H9 (cell line): ENCODE results near the gene ACAD9. TPM values are rescaled to one million over a fixed set of nuclear protein-coding genes. Genes with fewer than 3 reads are reported as not detected.
"Not testable (repeated sequence)": the region's sequence is repeated elsewhere in the genome, so short reads cannot be mapped to it uniquely, and the experiment has no call there.

Experiments used
- DNase-seq: peaks from one replicate; pipeline ENCODE4 v3.0.0-alpha.2; 2017
- H2AFZ ChIP-seq: one replicate; pipeline ENCODE4 v1.6.1; 2013; ENCODE audit warnings: mild to moderate bottlenecking, low read length, control low read depth, moderate library complexity
- H2AK5ac ChIP-seq: 2 replicates; pipeline ENCODE4 v1.6.1; 2013; ENCODE audit warnings: low read length, control low read depth, mixed read lengths; ENCODE audit not compliant: insufficient read length
- H2BK120ac ChIP-seq: one replicate; pipeline ENCODE4 v1.6.1; 2013; ENCODE audit warnings: low read depth, mild to moderate bottlenecking, low read length, control low read depth, inconsistent platforms; ENCODE audit not compliant: poor library complexity, severe bottlenecking
- H2BK12ac ChIP-seq: 2 replicates; pipeline ENCODE4 v1.6.1; 2013; ENCODE audit warnings: low read length, control low read depth, mixed read lengths, low read depth; ENCODE audit not compliant: insufficient read length
- H2BK15ac ChIP-seq: 2 replicates; pipeline ENCODE4 v1.6.1; 2013; ENCODE audit warnings: low read depth, low read length, control low read depth
- H2BK20ac ChIP-seq: one replicate; pipeline ENCODE4 v1.6.1; 2013; ENCODE audit warnings: low read depth, mild to moderate bottlenecking, low read length, control low read depth, inconsistent platforms; ENCODE audit not compliant: poor library complexity, severe bottlenecking
- H2BK5ac ChIP-seq: 2 replicates; pipeline ENCODE4 v1.6.1; 2013; ENCODE audit warnings: low read length, control low read depth, mixed read lengths; ENCODE audit not compliant: insufficient read length
- H3K14ac ChIP-seq: 2 replicates; pipeline ENCODE4 v1.6.1; 2013; ENCODE audit warnings: low read length, control low read depth; ENCODE audit not compliant: insufficient read depth
- H3K18ac ChIP-seq: 2 replicates; pipeline ENCODE4 v1.6.1; 2013; ENCODE audit warnings: low read depth, mild to moderate bottlenecking, mixed read lengths, low read length, control low read depth; ENCODE audit not compliant: insufficient read length
- H3K23ac ChIP-seq: 2 replicates; pipeline ENCODE4 v1.6.1; 2013; ENCODE audit warnings: low read length, control low read depth, mixed read lengths, low read depth; ENCODE audit not compliant: insufficient read length
- H3K23me2 ChIP-seq: 2 replicates; pipeline ENCODE4 v1.6.1; 2013; ENCODE audit warnings: low read depth, mild to moderate bottlenecking, mixed read lengths, low read length, control low read depth; ENCODE audit not compliant: insufficient read length, poor library complexity, severe bottlenecking
- H3K27ac ChIP-seq: 2 replicates; pipeline ENCODE4 v1.5.1; 2013; ENCODE audit warnings: low read length, control low read depth, mixed read lengths, low read depth; ENCODE audit not compliant: insufficient read length
- H3K27me3 ChIP-seq: 2 replicates; pipeline ENCODE4 v1.6.1; 2013; ENCODE audit warnings: low read length, control low read depth, inconsistent platforms; ENCODE audit not compliant: insufficient read depth
- H3K4ac ChIP-seq: 2 replicates; pipeline ENCODE4 v1.6.1; 2013; ENCODE audit warnings: low read depth, mild to moderate bottlenecking, control low read depth, inconsistent platforms, low read length, moderate library complexity
- H3K4me1 ChIP-seq: 2 replicates; pipeline ENCODE4 v1.6.1; 2013; ENCODE audit warnings: low read length, control low read depth, inconsistent platforms; ENCODE audit not compliant: insufficient read depth
- H3K4me2 ChIP-seq: 2 replicates; pipeline ENCODE4 v1.6.1; 2013; ENCODE audit warnings: low read length, control low read depth, mixed read lengths; ENCODE audit not compliant: insufficient read length, insufficient read depth
- H3K56ac ChIP-seq: 2 replicates; pipeline ENCODE4 v1.6.1; 2013; ENCODE audit warnings: low read depth, mild to moderate bottlenecking, mixed read lengths, low read length, control low read depth; ENCODE audit not compliant: insufficient read length
- H3K79me1 ChIP-seq: 2 replicates; pipeline ENCODE4 v1.6.1; 2013; ENCODE audit warnings: low read depth, mild to moderate bottlenecking, moderate library complexity, low read length, control low read depth, inconsistent platforms; ENCODE audit not compliant: insufficient read depth, poor library complexity, severe bottlenecking
- H3K79me2 ChIP-seq: 2 replicates; pipeline ENCODE4 v1.6.1; 2013; ENCODE audit warnings: low read length, control low read depth, inconsistent platforms; ENCODE audit not compliant: insufficient read depth
- H3K9ac ChIP-seq: 2 replicates; pipeline ENCODE4 v1.6.1; 2013; ENCODE audit warnings: low read length, control low read depth, mixed read lengths; ENCODE audit not compliant: insufficient read length; ENCODE audit errors: extremely low read depth
- H3K9me3 ChIP-seq: one replicate; pipeline ENCODE4 v1.6.1; 2013; ENCODE audit warnings: low read depth, low read length, inconsistent platforms; ENCODE audit not compliant: control insufficient read depth
- H3T11ph ChIP-seq: one replicate; pipeline ENCODE4 v1.6.1; 2013; ENCODE audit warnings: mild to moderate bottlenecking, low read length, control low read depth, inconsistent platforms
- H4K20me1 ChIP-seq: one replicate; pipeline ENCODE4 v1.6.1; 2013; ENCODE audit not compliant: control insufficient read depth, insufficient read length, insufficient read depth
- H4K5ac ChIP-seq: 2 replicates; pipeline ENCODE4 v1.6.1; 2013; ENCODE audit warnings: low read depth, mild to moderate bottlenecking, mixed read lengths, low read length, control low read depth; ENCODE audit not compliant: insufficient read length
- H4K8ac ChIP-seq: replicated peaks from 2 replicates; pipeline ENCODE4 v1.6.1; 2013; ENCODE audit warnings: low read length, control low read depth, mixed read lengths, low read depth; ENCODE audit not compliant: insufficient read length
- H4K91ac ChIP-seq: 2 replicates; pipeline ENCODE4 v1.6.1; 2013; ENCODE audit warnings: low read depth, mild to moderate bottlenecking, moderate library complexity, mixed read lengths, low read length, control low read depth; ENCODE audit not compliant: insufficient read length
- H3K27ac Mint-ChIP-seq, 3 experiments: 2 replicates in 2 of 3; 3 replicates in 1 of 3; pipeline ENCODE4 v1.8.0; 2020 to 2021; ENCODE audit warnings: mixed read lengths in 3 of 3, mild to moderate bottlenecking in 1 of 3, moderate library complexity in 1 of 3
- H3K27me3 Mint-ChIP-seq: 2 replicates; pipeline ENCODE4 v1.8.0; 2021; ENCODE audit warnings: low read depth, mild to moderate bottlenecking, moderate library complexity, mixed read lengths
- H3K36me3 Mint-ChIP-seq, 3 experiments: 2 replicates in 2 of 3; 3 replicates in 1 of 3; pipeline ENCODE4 v1.8.0; 2020 to 2021; ENCODE audit warnings: low read depth in 3 of 3, mixed read lengths in 3 of 3; ENCODE audit not compliant: insufficient read depth in 1 of 3
- H3K4me1 Mint-ChIP-seq, 2 experiments: 2 replicates each; pipeline ENCODE4 v1.8.0; 2020; ENCODE audit warnings: mixed read lengths in 2 of 2
- H3K4me3 Mint-ChIP-seq, 2 experiments: 2 replicates in 1 of 2; 3 replicates in 1 of 2; pipeline ENCODE4 v1.8.0; 2020 to 2021; ENCODE audit warnings: mild to moderate bottlenecking in 2 of 2, mixed read lengths in 2 of 2, moderate library complexity in 1 of 2
- H3K9me3 Mint-ChIP-seq, 2 experiments: 2 replicates in 1 of 2; 3 replicates in 1 of 2; pipeline ENCODE4 v1.8.0; 2020; ENCODE audit warnings: mild to moderate bottlenecking in 2 of 2, mixed read lengths in 2 of 2, moderate library complexity in 1 of 2
- CTCF ChIP-seq: fragments of 200-600 bp; sonication (generic); conservative IDR thresholded peaks from 3 replicates; pipeline ENCODE4 v1.8.0; 2021; ENCODE audit warnings: antibody characterized with exemption, mild to moderate bottlenecking
- WGBS: extraction: QIAGEN DNeasy Blood & Tissue Kit; methylation state at CpG from one replicate; pipeline ENCODE4 v1.1.7; 2013; ENCODE audit warnings: missing lambda C conversion rate, low lambda C conversion rate, mixed read lengths; ENCODE audit not compliant: insufficient read length; ENCODE audit errors: extremely low coverage; 5-methylcytosine and 5-hydroxymethylcytosine counted together
- long read RNA-seq: library from polyadenylated mRNA; unstranded; transcript quantifications from one replicate; pipeline ENCODE4 v2.0.0, GENCODE V29; 2020
- total RNA-seq: library from RNA; stranded (reverse); gene quantifications from 2 replicates; pipeline ENCODE4 v1.2.1, GENCODE V29; 2021

The ACAD9 gene
- 37.6 and 43.1 TPM in 2 replicates for total RNA-seq
- long read RNA-seq, transcript ACAD9-206 (18 exons, 2,431 nt): minor isoform, 17 of 252 reads
- long read RNA-seq, transcript ACAD9-201 (18 exons, 2,454 nt): major isoform, 186 of 252 reads
- long read RNA-seq, partial matches to known transcripts: 13 of 252 reads
- long read RNA-seq, other reads (novel, unspliced or antisense): 36 of 252 reads

- Mint-ChIP-seq H3K27ac (peak within 1 kb of the TSS; percentile 97 to 99 (median 97)), H3K27me3 (peaks cover 13% of the 10 kb centered on the region), H3K36me3 (peaks cover 2 to 20% (median 13%) of the 10 kb centered on the region in 3 experiments; a peak in 5 of 7 replicates), H3K9me3 (no peaks in the 10 kb centered on the region), H3K4me3 (peak within 1 kb of the TSS; percentile 86 to 90), H3K4me1 (peaks cover 32 to 36% of the 10 kb centered on the region in 2 experiments)
- peak; percentile 97 for DNase-seq
- peak within 1 kb of the TSS; percentile 84 for H3K18ac ChIP-seq
- H4K91ac ChIP-seq: no peak within 1 kb of the TSS
- H4K20me1 ChIP-seq: no peaks in the 10 kb centered on the region
- H2BK12ac ChIP-seq: no peak within 1 kb of the TSS
- H2BK20ac ChIP-seq: no peak within 1 kb of the TSS
- H3K9ac ChIP-seq: peak within 1 kb of the TSS; percentile 96
- peaks cover 11% of the 10 kb centered on the region for H3K79me1 ChIP-seq
- H2AK5ac ChIP-seq: no peak within 1 kb of the TSS
- H3K14ac ChIP-seq: peak within 1 kb of the TSS; percentile 87
- WGBS: no CpG with 5 or more reads among the region's 65 CpGs
- peak within 1 kb of the TSS; percentile 42 for H3T11ph ChIP-seq
- no peak within 1 kb of the TSS for H3K23ac ChIP-seq
- TF ChIP-seq CTCF: no peak
- H3K4me2 ChIP-seq: peak within 1 kb of the TSS; percentile 95
- H3K79me2 ChIP-seq: peaks cover 11% of the 10 kb centered on the region; the same call in 1 of the 2 replicates
- no peaks in the 10 kb centered on the region for H3K27me3 ChIP-seq
- H2BK120ac ChIP-seq: peak within 1 kb of the TSS; percentile 65
- H3K27ac ChIP-seq: peak within 1 kb of the TSS; percentile 22
- H4K8ac ChIP-seq: no peak within 1 kb of the TSS
- no peaks in the 10 kb centered on the region for H3K9me3 ChIP-seq
- no peak within 1 kb of the TSS for H2AFZ ChIP-seq
- H2BK15ac ChIP-seq: no peak within 1 kb of the TSS
- H4K5ac ChIP-seq: peak within 1 kb of the TSS; percentile 37
- no peaks in the 10 kb centered on the region; the same call in 1 of the 2 replicates for H3K4me1 ChIP-seq
- peaks cover 13% of the 10 kb centered on the region for H3K23me2 ChIP-seq
- no peak within 1 kb of the TSS for H3K56ac ChIP-seq
- H2BK5ac ChIP-seq: peak within 1 kb of the TSS; percentile 43
- no peak within 1 kb of the TSS; the same call in 1 of the 2 replicates for H3K4ac ChIP-seq
Measured at GRCh38 chr3:128879125-128879969, at the start of gene ACAD9. Gene ACAD9, plus strand, starts transcription at chr3:128879620. Its CDS starts 72 bp downstream, at chr3:128879692.

- not testable (repeated sequence) for H2AK5ac ChIP-seq, H3K4me2 ChIP-seq, H2BK120ac ChIP-seq, H3K9me3 ChIP-seq, H3K23ac ChIP-seq, H3K9me3 Mint-ChIP-seq, H3K23me2 ChIP-seq, H2BK20ac ChIP-seq, H2BK12ac ChIP-seq, H4K91ac ChIP-seq, H2BK15ac ChIP-seq, H3K18ac ChIP-seq, H3K79me1 ChIP-seq, H3K27ac ChIP-seq, H4K5ac ChIP-seq, DNase-seq, H3K56ac ChIP-seq, H3K27me3 ChIP-seq, H4K8ac ChIP-seq, H3K79me2 ChIP-seq, H3K14ac ChIP-seq, H3K36me3 Mint-ChIP-seq, H3K4me1 Mint-ChIP-seq, H3K4me3 Mint-ChIP-seq, H3K27me3 Mint-ChIP-seq, H3K4me1 ChIP-seq, H3T11ph ChIP-seq, H3K4ac ChIP-seq, H3K27ac Mint-ChIP-seq, H2BK5ac ChIP-seq, H2AFZ ChIP-seq, H4K20me1 ChIP-seq, H3K9ac ChIP-seq
- WGBS: no CpG with 5 or more reads among the region's 7 CpGs
Measured at GRCh38 chr3:128829925-128830625, 49.3 kb upstream of the ACAD9 start.
